SK-N-SH treated with all-trans-retinoic acid at 6 μM for 48 hours (cell line): ENCODE data around the gene ATXN7.

Experiments
- ARNTL ChIP-seq: fragments of 450-650 bp; formaldehyde crosslinking; IDR thresholded peaks from 2 replicates; pipeline ENCODE4 v1.5.0; 2020; ENCODE audit warnings: low read depth, mild to moderate bottlenecking, moderate library complexity, borderline replicate concordance
- CSDC2 ChIP-seq: fragments of 250-450 bp; sonication (Bioruptor Pico); IDR thresholded peaks from 2 replicates; pipeline ENCODE4 v1.5.0; 2020; ENCODE audit warnings: mild to moderate bottlenecking, moderate library complexity
- PATZ1 ChIP-seq: fragments of 250-450 bp; sonication (Bioruptor Pico); IDR thresholded peaks from 2 replicates; pipeline ENCODE4 v1.8.0; 2020; ENCODE audit warnings: mild to moderate bottlenecking, moderate library complexity, borderline replicate concordance
- RARB ChIP-seq: fragments of 250-450 bp; sonication (Bioruptor Pico); IDR thresholded peaks from 2 replicates; pipeline ENCODE4 v1.8.0; 2021; ENCODE audit warnings: mild to moderate bottlenecking, moderate library complexity
- TCF4 ChIP-seq: fragments of 250-450 bp; sonication (Bioruptor Pico); IDR thresholded peaks from 2 replicates; pipeline ENCODE4 v1.8.0; 2021; ENCODE audit warnings: mild to moderate bottlenecking, moderate library complexity, borderline replicate concordance
- TOX ChIP-seq: fragments of 250-450 bp; sonication (Bioruptor Pico); IDR thresholded peaks from 2 replicates; pipeline ENCODE4 v1.8.0; 2021; ENCODE audit warnings: mild to moderate bottlenecking, moderate library complexity, borderline replicate concordance
- ZFP30 ChIP-seq: fragments of 450-650 bp; formaldehyde crosslinking; IDR thresholded peaks from 2 replicates; pipeline ENCODE4 v1.5.0; 2022; ENCODE audit warnings: mild to moderate bottlenecking, moderate library complexity
- ZNF8 ChIP-seq: fragments of 450-650 bp; formaldehyde crosslinking; IDR thresholded peaks from 2 replicates; pipeline ENCODE4 v1.5.0; 2020; ENCODE audit warnings: mild to moderate bottlenecking, moderate library complexity

GRCh38 chr3:63972987-63973386 is 109.3 kb downstream of the ATXN7 start:
- TF ChIP-seq RARB (CRISPR knock-in tag) = no peak
- no peak for TF ChIP-seq TCF4 (CRISPR knock-in tag)
- TF ChIP-seq ZNF8 = no peak
- no peak for TF ChIP-seq CSDC2 (CRISPR knock-in tag)
- no peak for TF ChIP-seq PATZ1 (CRISPR knock-in tag)
- no peak for TF ChIP-seq TOX (CRISPR knock-in tag)
- no peak for TF ChIP-seq ZFP30 (CRISPR knock-in tag)
- no peak for TF ChIP-seq ARNTL (CRISPR knock-in tag)
